Neural crest cell (in vitro differentiated cells): Measurements from ENCODE around the gene CARMIL1. TPM values are rescaled to one million over a fixed set of nuclear protein-coding genes. Genes with fewer than 3 reads are reported as not detected.
A peak's percentile ranks its signal among the peaks of the same experiment; 100 is the strongest.

Experiments used
- DNase-seq: peaks from one replicate; pipeline ENCODE4 v3.0.0; 2021; ENCODE audit warnings: low read depth, mixed read lengths, low spot score
- H3K27ac Mint-ChIP-seq: one replicate; pipeline ENCODE4 v1.8.0; 2021; ENCODE audit warnings: mild to moderate bottlenecking, mixed read lengths; ENCODE audit not compliant: unreplicated experiment
- H3K27me3 Mint-ChIP-seq: 2 replicates; pipeline ENCODE4 v1.8.0; 2021; ENCODE audit warnings: low read depth, mild to moderate bottlenecking, mixed read lengths
- H3K36me3 Mint-ChIP-seq: 2 replicates; pipeline ENCODE4 v1.8.0; 2021; ENCODE audit warnings: low read depth, mild to moderate bottlenecking, mixed read lengths
- H3K4me1 Mint-ChIP-seq: 2 replicates; pipeline ENCODE4 v1.8.0; 2021; ENCODE audit warnings: mixed read lengths
- H3K4me3 Mint-ChIP-seq: one replicate; pipeline ENCODE4 v1.8.0; 2021; ENCODE audit warnings: mild to moderate bottlenecking, mixed read lengths
- H3K9me3 Mint-ChIP-seq: 2 replicates; pipeline ENCODE4 v1.8.0; 2021; ENCODE audit warnings: mixed read lengths
- CTCF ChIP-seq: fragments of 200-600 bp; sonication (generic); conservative IDR thresholded peaks from 2 replicates; pipeline ENCODE4 v1.5.0; 2021; ENCODE audit warnings: antibody characterized with exemption, mild to moderate bottlenecking
- total RNA-seq: library from RNA; stranded (reverse); gene quantifications from 2 replicates; pipeline ENCODE4 v1.2.1, GENCODE V29; 2021

The CARMIL1 gene
- total RNA-seq, 1 donor from 2014 or later = 4.5 TPM

- Mint-ChIP-seq H3K4me3 (no peak overlapping the region), H3K9me3 (no peaks in the 10 kb centered on the region), H3K27ac (no peak overlapping the region), H3K4me1 (peaks cover 38% of the 10 kb centered on the region), H3K27me3 (peaks cover 5% of the 10 kb centered on the region), H3K36me3 (no peaks in the 10 kb centered on the region)
- DNase-seq = no peak
- no peak for TF ChIP-seq CTCF
Observed at GRCh38 chr6:25333471-25333870, 54.3 kb downstream of the CARMIL1 start.

DNA sequence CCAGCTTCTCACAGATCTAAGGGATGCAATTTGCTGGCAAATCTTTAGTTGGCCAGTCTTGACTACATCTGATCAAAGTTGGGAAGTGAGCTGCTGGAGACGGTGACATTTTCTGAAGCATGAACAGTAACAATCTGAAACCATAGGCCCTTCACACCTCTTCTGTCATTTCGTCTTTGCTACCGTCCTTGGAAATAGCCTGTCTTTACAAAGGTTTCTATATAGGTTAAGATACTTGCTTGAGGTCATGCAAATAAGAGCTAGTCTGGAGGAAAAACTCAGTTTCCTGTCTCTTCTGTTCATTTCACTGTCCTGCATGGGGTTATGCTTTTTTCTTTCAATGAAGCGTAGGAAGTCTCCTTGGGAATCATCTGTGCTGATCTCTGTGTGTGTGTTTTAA, 55.6 kb downstream of the CARMIL1 start:
- no peak for TF ChIP-seq CTCF
- Mint-ChIP-seq H3K4me1 (peaks cover 25% of the 10 kb centered on the region), H3K27ac (no peak overlapping the region), H3K36me3 (no peaks in the 10 kb centered on the region), H3K27me3 (peaks cover 9% of the 10 kb centered on the region), H3K9me3 (no peaks in the 10 kb centered on the region), H3K4me3 (no peak overlapping the region)
- no peak for DNase-seq

DNA sequence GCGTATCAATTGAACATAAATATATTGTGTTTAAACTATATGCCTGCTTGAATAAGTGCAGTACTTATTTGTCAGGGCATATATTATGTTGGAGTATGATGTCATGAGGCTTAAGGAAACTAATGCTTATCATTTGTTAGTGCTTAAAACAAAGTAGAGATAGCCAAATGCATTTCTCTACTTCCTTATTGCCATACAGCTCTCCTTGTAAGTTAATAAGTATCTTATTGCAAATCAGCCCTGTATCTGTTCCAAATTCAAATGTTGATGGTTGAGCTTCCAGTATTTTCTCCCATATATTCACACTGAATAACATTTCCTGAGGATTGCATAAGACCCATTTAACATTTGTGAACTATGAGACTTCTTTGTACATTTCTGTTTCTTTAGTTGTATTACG, 57.8 kb downstream of the CARMIL1 start:
- Mint-ChIP-seq H3K9me3 (no peaks in the 10 kb centered on the region), H3K4me3 (no peak overlapping the region), H3K36me3 (no peaks in the 10 kb centered on the region), H3K27ac (no peak overlapping the region), H3K27me3 (peaks cover 11% of the 10 kb centered on the region), H3K4me1 (peaks cover 21% of the 10 kb centered on the region)
- no peak for TF ChIP-seq CTCF
- DNase-seq = no peak

DNA sequence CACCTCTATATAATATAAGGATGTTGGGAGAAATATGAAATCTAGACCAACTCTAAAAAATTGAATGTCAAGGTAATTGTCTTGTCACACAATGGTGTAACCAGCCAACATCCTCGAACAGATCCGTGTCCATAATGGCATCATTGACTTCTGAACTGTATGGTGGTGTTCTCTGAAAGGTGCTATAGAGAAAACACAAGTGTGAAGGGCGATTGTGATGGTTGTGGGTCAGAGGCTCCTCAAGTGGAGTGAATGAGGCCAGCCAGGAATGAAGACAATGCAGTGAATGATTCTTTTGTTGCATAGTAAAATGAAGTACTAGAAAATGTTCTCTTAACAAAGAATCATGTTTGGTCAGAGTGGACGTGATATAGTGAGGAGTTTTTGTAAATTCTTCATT, 58.3 kb downstream of the CARMIL1 start:
- no peak overlapping the region for H3K27ac Mint-ChIP-seq
- TF ChIP-seq CTCF = no peak
- no peaks in the 10 kb centered on the region for H3K36me3 Mint-ChIP-seq
- no peak for DNase-seq
- no peaks in the 10 kb centered on the region for H3K9me3 Mint-ChIP-seq
- H3K4me1 Mint-ChIP-seq = peaks cover 21% of the 10 kb centered on the region
- H3K27me3 Mint-ChIP-seq = peaks cover 11% of the 10 kb centered on the region
- H3K4me3 Mint-ChIP-seq = peak overlapping the region; percentile 3

- no peaks in the 10 kb centered on the region for H3K36me3 Mint-ChIP-seq
- DNase-seq = no peak
- no peaks in the 10 kb centered on the region for H3K9me3 Mint-ChIP-seq
- TF ChIP-seq CTCF = no peak
- no peak overlapping the region for H3K4me3 Mint-ChIP-seq
- H3K4me1 Mint-ChIP-seq = peaks cover 20% of the 10 kb centered on the region
- H3K27me3 Mint-ChIP-seq = peaks cover 9% of the 10 kb centered on the region
- no peak overlapping the region for H3K27ac Mint-ChIP-seq
Observed at GRCh38 chr6:25340431-25341202, 61.4 kb downstream of the CARMIL1 start.
